Right cardiac atrium (tissue), 5 donors: ENCODE measurements around the gene AP3S2. TPM values are rescaled to one million over a fixed set of nuclear protein-coding genes. Genes with fewer than 3 reads are reported as not detected.

Experiments
- ATAC-seq, 2 donors: fragments of 200-7000 bp; cut with Tn5 transposase; one replicate each; pipeline versions ENCODE4 v1.8.0 to v1.9.1; 2020; ENCODE audit warnings: moderate library complexity in 2 of 2, mild to moderate bottlenecking in 1 of 2
- DNase-seq, 3 donors: peaks; one replicate each; pipeline ENCODE4 v3.0.0-alpha.2; 2020
- H3K27ac ChIP-seq: one replicate; pipeline ENCODE4 v1.5.1; 2013; ENCODE audit warnings: mild to moderate bottlenecking, low read length, control low read depth, moderate library complexity
- H3K27me3 ChIP-seq: one replicate; pipeline ENCODE4 v1.6.1; 2013; ENCODE audit not compliant: control insufficient read depth, insufficient read depth
- H3K4me1 ChIP-seq: one replicate; pipeline ENCODE4 v1.6.1; 2013; ENCODE audit warnings: low read length; ENCODE audit not compliant: control insufficient read depth, insufficient read depth
- H3K4me3 ChIP-seq: one replicate; pipeline ENCODE4 v1.5.1; 2013; ENCODE audit warnings: low read length, control low read depth
- H3K9me3 ChIP-seq: one replicate; pipeline ENCODE4 v1.6.1; 2013; ENCODE audit warnings: low read length; ENCODE audit not compliant: control insufficient read depth
- WGBS: extraction: QIAGEN DNeasy Blood & Tissue Kit; methylation state at CpG from one replicate; pipeline ENCODE4 v1.1.7; 2013; 5-methylcytosine and 5-hydroxymethylcytosine counted together
- intact Hi-C, 4 donors: fragments of 100-400 bp; cut with DNase I; formaldehyde crosslinking; loops; one replicate each; pipeline versions ENCODE4 v1.11.0 to v1.14.0; 2022 to 2023
- polyA plus RNA-seq: library from polyadenylated mRNA; stranded (reverse); fragments of 200-250 nt; gene quantifications from one replicate; pipeline ENCODE4 v1.2.3, GENCODE V29; 2013
- total RNA-seq, 4 donors: library from RNA; stranded (reverse); fragmentation: NEBNext Ultra II Directional; extraction: Animal tissue kit (Norgen Biotek cat#: 25700); gene quantifications; one replicate each; pipeline ENCODE4 v1.2.1, GENCODE V29; 2021
- donor health status: healthy with polysubstance abuse.
- donor health status: DM: no; HTN: yes; CAD: no.
- donor health status: DM: no; HTN: no; CAD: no.
- donor health status: DM: no; HTN: yes; CAD: no; lungs with severe emphysema.
- donor health status: DM: yes; HTN: yes; CAD: no.

Gene AP3S2
- total and polyA plus RNA-seq, 5 donors = 28.8 to 42.6 (median 40.2) TPM

- ATAC-seq (no peak), DNase-seq (no peak)
- 94% methylated on average over 11 of the region's 11 CpGs for WGBS
- Histone ChIP-seq H3K4me1 (peaks cover 3% of the 10 kb centered on the region), H3K4me3 (no peak overlapping the region), H3K27me3 (no peaks in the 10 kb centered on the region), H3K9me3 (no peaks in the 10 kb centered on the region), H3K27ac (no peak overlapping the region)
- intact Hi-C loops = loop anchor here in 2 of 4 donors (5.0 to 10.0 kb wide), 2 partner anchors 169 to 171 kb away; no protein-coding TSS in a partner anchor
These were observed 10.0 kb upstream of the AP3S2 start for GRCh38 chr15:89903858-89904130.

GRCh38 chr15:89903015-89903857 lies 9.4 kb upstream of the AP3S2 start:
- H3K4me3 ChIP-seq = no peak overlapping the region
- no peak overlapping the region for H3K27ac ChIP-seq
- H3K9me3 ChIP-seq = no peaks in the 10 kb centered on the region
- DNase-seq = no peak
- 95% methylated on average over 15 of the region's 15 CpGs for WGBS
- ATAC-seq = no peak
- no peaks in the 10 kb centered on the region for H3K27me3 ChIP-seq
- H3K4me1 ChIP-seq = peaks cover 3% of the 10 kb centered on the region
- intact Hi-C loops = loop anchor here in 2 of 4 donors (5.0 to 10.0 kb wide), 2 partner anchors 169 to 172 kb away; no protein-coding TSS in a partner anchor

- ATAC-seq = peak; percentile 55 to 77
- no peak for DNase-seq
- peaks cover 3% of the 10 kb centered on the region for H3K4me1 ChIP-seq
- no peak overlapping the region for H3K4me3 ChIP-seq
- H3K27ac ChIP-seq = no peak overlapping the region
- WGBS = 58% methylated on average over 6 of the region's 6 CpGs
- H3K27me3 ChIP-seq = no peaks in the 10 kb centered on the region
- no peaks in the 10 kb centered on the region for H3K9me3 ChIP-seq
- intact Hi-C loops = loop anchor here in 2 of 4 donors (5.0 to 10.0 kb wide), 2 partner anchors 171 to 174 kb away; no protein-coding TSS in a partner anchor
These were observed 7.1 kb upstream of the AP3S2 start for GRCh38 chr15:89900849-89901248.

DNA sequence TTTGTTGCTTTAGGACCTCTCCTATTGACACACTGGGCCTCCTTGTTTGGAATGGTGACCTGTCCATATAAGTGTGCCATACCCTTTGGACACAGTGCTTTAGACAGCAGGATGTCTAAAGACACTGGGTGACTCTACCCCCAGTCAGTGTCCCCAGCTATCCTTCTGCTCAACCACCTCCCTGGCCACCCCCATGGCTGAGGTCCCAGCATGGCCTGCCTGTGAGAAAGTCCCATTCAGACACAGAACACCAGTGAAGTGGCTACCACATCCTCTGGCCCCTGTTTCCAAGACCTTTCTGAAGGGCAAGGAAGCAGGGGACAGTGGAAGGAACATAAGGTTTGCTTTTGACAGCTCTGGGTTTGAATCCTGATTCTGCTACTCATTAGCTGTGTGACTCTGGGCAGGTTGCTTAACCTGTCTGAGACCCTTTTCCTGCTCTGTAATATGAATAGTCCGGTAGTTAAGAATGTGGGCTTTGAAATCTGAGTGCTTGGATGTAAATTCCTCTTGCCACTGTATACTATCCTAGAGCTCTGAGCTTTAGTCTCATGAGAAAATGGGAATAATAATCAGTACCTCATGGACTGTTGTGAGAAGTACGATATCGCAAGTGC lies 6.3 kb upstream of the AP3S2 start:
- ATAC-seq = no peak
- peaks cover 3% of the 10 kb centered on the region for H3K4me1 ChIP-seq

DNA sequence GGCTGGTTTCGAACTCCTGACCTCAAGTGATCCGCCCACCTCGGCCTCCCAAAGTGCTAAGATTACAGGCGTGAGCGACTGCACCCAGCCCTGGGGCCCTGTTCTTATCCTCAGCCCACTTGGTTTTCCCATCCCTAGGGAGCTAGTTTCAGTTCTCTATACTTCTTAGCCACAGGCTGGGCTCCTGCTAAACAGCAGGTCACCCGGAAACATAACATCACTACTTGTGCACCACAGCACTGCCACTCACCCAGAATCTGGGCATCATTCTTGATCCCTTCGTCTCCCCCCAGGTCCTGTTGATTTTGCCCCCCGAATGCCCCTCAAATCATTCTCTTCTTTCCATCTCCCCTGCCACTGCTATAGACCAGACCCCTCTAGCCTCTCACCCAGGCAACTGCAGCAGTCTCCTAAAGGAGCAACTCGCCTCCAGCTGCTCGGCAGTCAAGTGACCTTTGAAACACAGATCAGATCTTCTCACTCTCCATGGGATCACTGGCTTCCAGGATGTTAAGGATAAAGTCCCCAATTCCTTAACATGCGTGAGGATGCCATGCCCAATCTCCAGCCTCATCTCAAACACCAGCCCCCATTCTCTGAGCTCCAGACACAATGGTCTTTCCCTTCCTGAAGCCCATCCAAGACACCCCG lies 5.6 kb upstream of the AP3S2 start:
- 83% methylated on average over 12 of the region's 12 CpGs for WGBS
- peak in 1 of 2 donors; percentile 7 for ATAC-seq
- Histone ChIP-seq H3K27ac (no peak overlapping the region), H3K4me1 (peaks cover 4% of the 10 kb centered on the region), H3K9me3 (no peaks in the 10 kb centered on the region), H3K27me3 (no peaks in the 10 kb centered on the region), H3K4me3 (no peak overlapping the region)
- intact Hi-C loops = loop anchor here in 1 of 4 donors (5.0 kb wide), 1 partner anchor 183 kb away; no protein-coding TSS in a partner anchor
- no peak for DNase-seq

More for the DNA sequence above, 6.3 kb upstream of the AP3S2 start:
- Histone ChIP-seq H3K4me3 (no peak overlapping the region), H3K27ac (no peak overlapping the region), H3K9me3 (no peaks in the 10 kb centered on the region), H3K27me3 (no peaks in the 10 kb centered on the region)
- no peak for DNase-seq
- intact Hi-C loops = loop anchor here in 3 of 4 donors (5.0 to 10.0 kb wide), 3 partner anchors 172 to 182 kb away; no protein-coding TSS in a partner anchor
- 91% methylated on average over 3 of the region's 3 CpGs for WGBS

GRCh38 chr15:89898614-89899294 lies 5.0 kb upstream of the AP3S2 start:
- Histone ChIP-seq H3K4me3 (no peak overlapping the region), H3K27me3 (no peaks in the 10 kb centered on the region), H3K4me1 (peaks cover 4% of the 10 kb centered on the region), H3K27ac (no peak overlapping the region), H3K9me3 (no peaks in the 10 kb centered on the region)
- 89% methylated on average over 7 of the region's 7 CpGs for WGBS
- no peak for ATAC-seq
- no peak for DNase-seq
- intact Hi-C loops = loop anchor here in 1 of 4 donors (5.0 kb wide), 1 partner anchor 184 kb away; no protein-coding TSS in a partner anchor

- DNase-seq (no peak), ATAC-seq (no peak)
- Histone ChIP-seq H3K27ac (no peak overlapping the region), H3K9me3 (no peaks in the 10 kb centered on the region), H3K4me3 (no peak overlapping the region), H3K4me1 (peaks cover 4% of the 10 kb centered on the region), H3K27me3 (no peaks in the 10 kb centered on the region)
- 69% methylated on average over 2 of the region's 2 CpGs for WGBS
- intact Hi-C loops = loop anchor here in 1 of 4 donors (5.0 kb wide), 1 partner anchor 184 kb away; no protein-coding TSS in a partner anchor
These were observed 4.4 kb upstream of the AP3S2 start for GRCh38 chr15:89898146-89898545.

DNA sequence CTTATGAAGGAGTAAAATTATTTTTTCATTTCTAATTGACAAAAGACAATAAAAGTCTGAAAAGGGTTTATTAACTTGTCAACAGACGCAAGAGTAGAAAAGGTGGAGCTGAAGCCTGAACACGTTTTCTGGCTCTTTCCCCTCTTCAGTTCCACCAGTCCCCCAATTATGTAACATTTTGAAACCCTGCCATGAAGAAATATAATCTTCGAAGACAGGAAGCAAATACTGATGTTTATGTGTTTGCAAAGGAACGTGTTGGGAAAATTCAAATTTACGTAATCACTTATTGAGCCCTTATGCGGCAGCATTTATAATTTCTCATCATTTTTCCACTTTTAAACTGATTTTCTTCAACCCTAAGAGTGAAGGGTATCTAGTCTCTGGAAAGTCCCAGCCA lies 767 bp downstream of the AP3S2 start:
- Histone ChIP-seq H3K4me3 (peak overlapping the region; percentile 84), H3K4me1 (peaks cover 2% of the 10 kb centered on the region), H3K27ac (no peak overlapping the region), H3K9me3 (no peaks in the 10 kb centered on the region), H3K27me3 (no peaks in the 10 kb centered on the region)
- DNase-seq (no peak), ATAC-seq (no peak)
- intact Hi-C loops = loop anchor here in 1 of 4 donors (5.0 kb wide), 1 partner anchor 179 kb away; no protein-coding TSS in a partner anchor
- 21% methylated on average over 6 of the region's 6 CpGs for WGBS

DNA sequence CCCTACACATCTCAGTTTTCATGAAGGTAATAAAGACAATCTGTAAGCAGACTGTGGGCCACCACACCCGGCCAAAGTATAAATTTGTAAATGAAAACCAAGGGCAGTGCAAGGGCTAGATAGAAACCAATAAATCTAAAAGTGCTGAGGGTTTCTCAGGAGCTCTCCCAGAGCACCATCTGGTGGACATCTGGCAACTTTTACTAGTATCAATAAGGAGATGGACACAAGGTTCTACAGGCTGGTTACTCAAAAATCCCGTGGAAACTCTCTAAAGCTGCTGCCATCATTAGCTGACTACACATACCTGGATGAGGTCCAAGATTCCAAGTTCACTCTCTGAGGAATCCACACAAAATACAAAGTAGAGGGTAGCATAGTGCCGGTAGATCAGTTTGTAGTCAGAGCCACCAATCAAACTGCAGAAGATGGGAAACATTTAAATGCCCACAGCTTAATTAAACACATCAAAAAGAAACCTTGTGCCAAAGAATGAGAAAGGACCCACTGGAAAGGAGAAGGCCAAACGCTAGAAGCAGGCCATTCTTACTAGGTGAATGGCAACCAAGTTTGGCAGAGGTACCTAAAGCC lies 5.5 kb downstream of the AP3S2 start:
- Histone ChIP-seq H3K27me3 (no peaks in the 10 kb centered on the region), H3K27ac (no peak overlapping the region), H3K4me1 (no peaks in the 10 kb centered on the region), H3K4me3 (no peak overlapping the region), H3K9me3 (no peaks in the 10 kb centered on the region)
- intact Hi-C loops = no loop called here
- 64% methylated on average over 4 of the region's 4 CpGs for WGBS
- DNase-seq (no peak), ATAC-seq (no peak)

- WGBS = 98% methylated on average over 2 of the region's 2 CpGs
- H3K4me3 ChIP-seq = no peak overlapping the region
- H3K27me3 ChIP-seq = no peaks in the 10 kb centered on the region
- H3K9me3 ChIP-seq = no peaks in the 10 kb centered on the region
- DNase-seq (no peak), ATAC-seq (no peak)
- intact Hi-C loops = no loop called here
- no peaks in the 10 kb centered on the region for H3K4me1 ChIP-seq
- no peak overlapping the region for H3K27ac ChIP-seq
These were observed 8.2 kb downstream of the AP3S2 start for GRCh38 chr15:89885611-89886010.
